Cerebellar cortex (tissue), 1 donor: ENCODE results near the gene S100A7.
A peak's percentile ranks its signal among the peaks of the same experiment; 100 is the strongest.

Experiments used
- DNase-seq: peaks from one replicate; pipeline ENCODE4 v3.0.0-alpha.2; 2015; ENCODE audit warnings: low spot score

The S100A7 gene

GRCh38 chr1:153460551-153460950 is at the start of gene S100A7:
S100A7 (minus strand) TSS chr1:153460651; CDS start chr1:153459013, 1,638 bp downstream.
- no peak for DNase-seq

DNA sequence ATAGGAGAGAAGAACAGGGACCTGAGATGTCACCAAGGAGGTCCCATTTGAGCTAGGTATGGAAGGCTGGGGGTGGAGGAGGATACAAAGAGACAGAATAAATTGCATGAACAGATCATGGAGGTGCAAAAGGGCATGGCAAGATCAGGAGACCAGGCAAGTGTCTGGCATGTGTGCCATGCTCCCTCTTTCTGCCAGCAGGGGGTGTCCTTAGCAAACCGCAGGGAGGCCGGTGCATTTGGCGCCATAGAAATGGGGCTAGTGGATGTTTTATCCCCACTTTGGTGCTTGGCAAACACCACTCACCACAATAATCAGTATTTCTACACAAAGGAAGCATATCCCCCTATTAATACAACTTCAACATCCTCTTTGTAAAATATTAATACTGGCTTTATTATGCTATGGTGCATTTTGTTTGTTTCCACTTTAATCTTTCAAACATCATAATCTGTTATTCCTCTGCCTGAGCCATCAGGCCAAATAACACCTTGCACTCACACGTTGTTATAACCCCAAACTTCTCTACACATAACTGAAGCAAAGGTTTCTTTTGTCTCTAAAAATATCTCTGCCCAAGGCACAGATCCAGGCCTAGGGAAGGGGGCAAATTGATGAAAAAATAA is 49.4 kb upstream of the S100A7 start:
- peak; percentile 20 for DNase-seq

DNA sequence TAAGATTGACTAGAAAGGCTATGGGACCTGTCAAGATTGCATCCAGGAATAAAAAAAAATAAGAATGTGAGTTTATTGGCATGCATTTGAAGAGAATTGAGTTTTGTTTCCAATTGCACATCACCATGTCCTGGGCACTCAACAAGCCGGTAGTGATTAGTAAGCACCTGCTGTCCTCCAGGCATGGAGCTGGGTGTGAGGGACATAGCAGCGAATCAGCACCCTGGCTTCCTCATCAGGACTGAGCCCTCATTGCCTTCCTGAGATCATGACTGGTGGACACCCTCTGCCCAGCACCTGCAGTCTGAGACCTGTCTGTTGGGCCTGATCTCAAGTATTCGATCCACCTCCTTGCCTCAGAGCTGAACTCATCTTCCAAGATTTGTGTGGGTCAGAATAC is 48.6 kb upstream of the S100A7 start:
- DNase-seq = no peak

DNA sequence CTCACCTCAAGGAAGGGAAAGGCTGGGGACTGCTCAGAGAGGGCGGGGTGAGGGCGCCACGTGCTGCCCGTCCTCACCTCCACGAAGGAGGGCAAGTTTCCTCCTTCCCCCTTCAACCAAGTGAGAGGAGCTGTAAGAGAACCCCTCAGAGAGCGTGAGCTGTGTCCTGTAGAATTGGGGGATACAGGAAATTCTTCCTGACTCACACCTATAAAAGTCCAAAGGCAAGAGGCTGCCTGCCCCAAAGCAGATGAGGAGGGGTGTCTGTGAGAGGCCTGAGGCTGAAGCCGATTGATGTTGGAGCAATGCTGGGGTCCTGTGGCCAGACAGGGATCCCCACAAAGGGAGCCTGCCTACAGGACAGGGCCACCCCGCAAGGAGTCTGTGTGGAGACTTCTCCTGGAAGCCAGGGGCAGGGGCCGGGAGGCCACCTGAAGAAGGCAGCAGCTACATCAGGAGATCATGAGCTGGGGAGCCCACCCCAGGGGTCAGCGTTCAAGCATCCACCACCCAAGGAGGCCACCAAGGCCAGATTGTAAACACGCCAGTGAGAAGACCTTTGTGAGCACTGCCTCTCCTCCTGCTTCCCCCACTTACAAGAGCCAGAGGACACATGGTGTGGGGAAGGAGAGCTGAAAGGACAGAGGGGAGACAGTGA is 47.6 kb upstream of the S100A7 start:
- DNase-seq = no peak

GRCh38 chr1:153506831-153507413 is 46.5 kb upstream of the S100A7 start:
- no peak for DNase-seq

- no peak for DNase-seq
Measured at GRCh38 chr1:153506386-153506785, 45.9 kb upstream of the S100A7 start.

DNA sequence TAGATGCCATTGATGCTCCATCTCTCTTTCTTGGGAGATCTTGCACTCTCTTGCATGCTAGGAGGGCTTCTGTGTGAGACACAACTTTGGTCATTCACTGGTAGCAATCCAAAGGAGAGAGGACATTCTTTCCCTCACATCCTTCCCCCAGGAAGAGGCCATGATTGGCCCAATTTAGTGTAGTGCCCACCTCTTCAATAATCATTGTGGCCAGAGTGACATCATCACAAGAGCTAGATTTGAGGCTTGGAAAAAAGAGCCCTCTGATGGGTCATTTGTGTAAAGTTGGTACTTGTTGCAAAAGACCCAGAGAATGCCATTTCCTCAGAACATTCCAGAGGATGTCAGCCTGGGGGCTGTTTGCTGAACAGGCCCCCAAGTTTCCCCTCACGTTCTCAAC is 45.1 kb upstream of the S100A7 start:
- no peak for DNase-seq

GRCh38 chr1:153503766-153504165 is 43.3 kb upstream of the S100A7 start:
- DNase-seq = no peak

- no peak for DNase-seq
Measured at GRCh38 chr1:153498746-153499145, 38.3 kb upstream of the S100A7 start.

DNA sequence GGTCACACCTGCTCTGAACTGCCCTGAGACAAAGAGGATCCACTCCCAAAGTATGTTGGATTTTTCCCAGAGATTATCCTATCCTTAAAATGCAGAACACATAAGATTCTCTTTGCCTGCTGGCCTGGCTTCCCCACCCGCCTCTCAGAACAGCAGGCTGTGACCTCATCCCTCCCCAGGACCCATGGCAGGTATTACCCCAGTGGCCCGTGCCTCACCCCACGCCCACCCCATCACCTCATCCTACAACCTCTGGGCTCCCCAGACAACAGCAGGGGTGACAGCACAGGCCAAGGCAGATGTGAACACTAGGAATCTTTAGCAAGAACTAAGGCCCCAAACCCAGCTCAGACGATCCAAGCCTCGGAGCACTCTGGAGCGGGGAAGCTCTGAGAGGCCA is 35.1 kb upstream of the S100A7 start:
- DNase-seq = no peak

DNA sequence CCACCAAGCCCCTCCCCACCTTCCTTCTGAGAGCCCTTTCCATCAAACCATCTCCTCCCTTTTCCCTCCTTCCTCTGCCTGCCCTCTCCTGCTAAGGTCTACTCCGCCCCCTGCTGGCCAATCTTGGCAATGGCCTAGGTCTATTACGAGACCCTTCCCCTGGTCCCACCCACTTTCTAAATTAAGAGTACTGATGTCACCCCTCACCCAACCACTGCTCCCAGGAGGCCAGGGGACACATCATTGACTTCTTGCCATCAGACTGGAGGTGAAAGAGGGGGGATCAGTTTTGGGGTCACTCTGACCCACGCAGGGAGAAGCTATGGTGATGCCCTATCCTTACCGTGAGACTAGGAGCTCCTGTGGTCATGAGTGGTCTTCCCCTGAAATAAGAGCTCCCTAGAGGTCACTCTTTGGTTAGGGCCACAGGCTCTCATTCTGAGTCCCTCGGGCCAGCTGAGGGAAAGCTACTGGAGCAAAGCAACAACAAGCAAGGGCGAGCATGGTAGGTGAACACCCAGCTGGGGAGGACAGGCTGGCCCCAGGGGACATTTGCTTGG is 34.6 kb upstream of the S100A7 start:
- peak; percentile 57 for DNase-seq

- DNase-seq = no peak
Measured at GRCh38 chr1:153493343-153493960, 33.0 kb upstream of the S100A7 start.

GRCh38 chr1:153490272-153491051 is 30.0 kb upstream of the S100A7 start:
- no peak for DNase-seq

DNA sequence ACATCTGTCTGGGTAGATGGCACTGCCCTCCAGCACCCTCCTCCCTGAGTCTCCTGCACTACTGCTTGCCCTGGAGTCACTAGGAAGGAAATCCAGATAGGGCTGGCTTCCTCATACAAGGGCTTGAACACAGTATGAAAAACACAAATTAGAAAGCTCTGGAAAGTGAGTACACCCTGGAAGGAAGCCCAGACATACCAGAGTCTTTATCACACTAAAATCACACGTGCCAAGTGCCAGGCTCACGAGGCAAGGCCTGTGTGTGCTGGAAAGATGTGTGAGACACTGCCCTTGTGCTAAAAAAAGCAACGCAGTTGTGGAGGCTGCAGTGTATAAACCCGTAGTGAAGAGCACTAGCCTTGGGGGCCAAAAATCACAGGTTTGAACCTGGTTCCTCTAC is 28.3 kb upstream of the S100A7 start:
- no peak for DNase-seq

DNA sequence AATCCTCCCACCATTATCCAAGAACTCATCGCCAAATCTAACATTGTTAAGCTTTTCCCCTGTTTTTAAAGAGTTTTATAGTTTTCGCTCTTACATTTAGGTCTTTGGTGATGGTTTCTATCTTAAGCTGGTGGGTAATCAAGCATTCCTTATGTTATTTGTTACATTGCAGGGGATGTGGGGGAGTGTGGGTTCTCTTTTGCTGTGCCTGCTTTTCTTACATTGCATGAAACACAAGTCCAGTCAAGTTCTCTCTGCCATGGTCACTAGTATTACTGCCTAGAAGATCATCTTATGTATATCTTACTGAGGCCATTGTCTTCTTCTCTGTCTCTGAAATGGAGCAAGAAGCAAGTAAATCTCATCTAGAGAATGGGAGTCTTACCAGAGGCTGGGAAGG is 27.3 kb upstream of the S100A7 start:
- DNase-seq = no peak

- peak; percentile 15 for DNase-seq
Measured at GRCh38 chr1:153485863-153486262, 25.4 kb upstream of the S100A7 start.

DNA sequence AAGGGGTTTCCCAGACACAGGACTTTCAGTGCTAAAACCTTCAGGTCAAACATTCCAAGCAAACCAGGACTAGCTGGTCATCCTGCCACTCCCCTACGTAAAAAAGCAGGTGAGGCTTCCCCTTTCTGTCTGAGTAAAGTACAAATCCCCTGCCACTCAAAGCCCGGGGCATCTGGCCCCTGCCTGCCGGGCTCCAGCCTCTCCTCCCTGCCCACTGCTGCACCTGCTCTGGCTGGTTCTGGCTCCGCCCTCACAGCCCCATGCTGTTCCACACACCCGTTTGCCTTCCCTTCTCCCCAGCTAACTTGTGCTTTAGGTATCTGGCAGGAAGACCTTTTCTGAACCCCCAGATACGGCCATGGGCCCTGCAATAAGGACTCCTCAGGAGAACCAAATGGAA is 23.3 kb upstream of the S100A7 start:
- no peak for DNase-seq

DNA sequence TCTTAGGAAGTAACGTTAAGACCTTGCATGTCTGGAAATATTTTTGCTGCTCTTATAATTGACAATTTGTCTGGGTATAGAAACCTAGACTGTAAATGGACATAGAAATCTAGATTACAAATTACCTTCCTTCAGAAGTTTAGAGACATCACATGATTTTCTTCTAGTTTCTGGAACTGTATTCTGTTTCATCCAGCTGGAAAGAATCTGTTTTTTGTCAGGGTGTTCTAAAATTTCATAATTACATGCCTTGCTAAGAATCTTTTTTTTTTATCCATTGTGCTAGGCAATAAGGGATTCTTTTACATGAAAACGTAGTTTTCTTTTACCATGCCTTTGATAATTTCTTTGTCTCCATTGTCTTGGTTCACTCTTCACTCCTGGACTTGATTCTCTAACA is 20.7 kb upstream of the S100A7 start:
- no peak for DNase-seq

- DNase-seq = peak; percentile 5
Measured at GRCh38 chr1:153478692-153479618, 18.5 kb upstream of the S100A7 start.

DNA sequence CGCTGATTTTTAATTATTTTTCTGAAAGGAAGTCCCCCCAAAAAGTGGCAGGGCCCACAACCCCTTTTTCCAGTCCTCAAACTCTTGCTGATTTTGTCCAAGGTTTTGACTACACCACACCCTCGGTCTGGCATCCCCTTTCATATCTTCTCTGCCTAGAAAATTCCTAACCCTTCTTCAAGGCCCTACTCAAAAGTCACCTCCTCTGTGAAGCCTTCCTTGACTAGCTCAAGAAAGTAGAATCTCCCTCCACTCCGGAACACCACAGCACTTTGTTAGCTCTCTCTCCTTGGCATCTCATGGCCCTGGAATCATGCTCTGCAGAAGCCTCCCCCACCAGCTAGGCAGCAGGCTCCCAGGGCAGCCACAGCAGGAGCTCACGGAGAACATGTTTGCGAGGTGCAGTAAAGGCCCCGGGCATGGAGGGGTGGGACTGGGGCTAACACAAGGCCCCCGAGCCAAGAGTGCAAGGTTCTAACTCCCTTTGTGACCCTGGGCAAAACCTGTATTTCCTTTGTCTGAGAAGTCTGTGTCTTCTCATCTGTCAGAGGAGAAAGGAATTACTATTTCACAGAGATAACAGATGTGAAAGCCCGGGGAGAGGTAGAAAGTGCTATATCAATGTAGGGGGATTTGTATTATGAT is 17.7 kb upstream of the S100A7 start:
- DNase-seq = no peak
